CD4-positive, alpha-beta T cell (primary cell): ENCODE measurements around the gene ADAM22. TPM values are rescaled to one million over a fixed set of nuclear protein-coding genes. Genes with fewer than 3 reads are reported as not detected.

Experiments
- ATAC-seq: fragments of 200-7000 bp; cut with Tn5 transposase; one replicate; pipeline ENCODE4 v1.10.0; 2022; ENCODE audit warnings: mild to moderate bottlenecking; ENCODE audit not compliant: poor library complexity
- CTCF ChIA-PET: fragments of 350-600 bp; sonication (Branson Sonifier 250); formaldehyde crosslinking; loops from one replicate; lab custom pipeline; 2021; ENCODE audit warnings: antibody characterized with exemption, inconsistent platforms; lab: Charles Lee
- POLR2A ChIA-PET: fragments of 350-600 bp; sonication (Branson Sonifier 250); formaldehyde crosslinking; loops from one replicate; lab custom pipeline; 2021; ENCODE audit warnings: antibody characterized with exemption, inconsistent platforms; lab: Charles Lee
- DNase-seq, 14 experiments: peaks; one replicate each; pipeline ENCODE4 v3.0.0-alpha.2; 2013 to 2020; ENCODE audit warnings: mixed read lengths in 2 of 14
- H3K27ac ChIP-seq, 2 donors: one replicate each; pipeline versions ENCODE4 v1.5.1 to v1.7.0; 2013; ENCODE audit warnings: low read length in 2 of 2, low read depth in 1 of 2, mild to moderate bottlenecking in 1 of 2
- H3K27me3 ChIP-seq, 2 experiments: 1 replicate in 1 of 2; 2 replicates in 1 of 2; pipeline versions ENCODE4 v1.6.1 to v1.7.0; 2013; ENCODE audit warnings: low read length in 2 of 2, control low read depth in 1 of 2, mild to moderate bottlenecking in 1 of 2, moderate library complexity in 1 of 2; ENCODE audit not compliant: insufficient read depth in 2 of 2, control insufficient read depth in 1 of 2
- H3K36me3 ChIP-seq: one replicate; pipeline ENCODE4 v1.6.1; 2013; ENCODE audit warnings: low read length, control low read depth; ENCODE audit not compliant: insufficient read depth
- H3K4me1 ChIP-seq: one replicate; pipeline ENCODE4 v1.6.1; 2013; ENCODE audit warnings: low read length, control low read depth; ENCODE audit not compliant: insufficient read depth
- H3K4me3 ChIP-seq: one replicate; pipeline ENCODE4 v1.5.1; 2013; ENCODE audit warnings: mild to moderate bottlenecking, low read length, moderate library complexity
- H3K9me3 ChIP-seq, 2 experiments: 1 replicate in 1 of 2; 2 replicates in 1 of 2; pipeline versions ENCODE4 v1.6.1 to v1.7.0; 2013; ENCODE audit warnings: low read length in 2 of 2, mild to moderate bottlenecking in 2 of 2, control low read depth in 1 of 2, moderate library complexity in 1 of 2; ENCODE audit not compliant: control insufficient read depth in 1 of 2, insufficient read depth in 1 of 2
- H3K27ac Mint-ChIP-seq: one replicate; pipeline ENCODE4 v1.8.0; 2020; ENCODE audit warnings: mixed read lengths
- H3K27me3 Mint-ChIP-seq: one replicate; pipeline ENCODE4 v1.8.0; 2021; ENCODE audit warnings: mixed read lengths
- H3K36me3 Mint-ChIP-seq: one replicate; pipeline ENCODE4 v1.8.0; 2021; ENCODE audit warnings: low read depth, mixed read lengths
- H3K4me1 Mint-ChIP-seq: one replicate; pipeline ENCODE4 v1.8.0; 2021; ENCODE audit warnings: low read depth, mixed read lengths
- H3K4me3 Mint-ChIP-seq: one replicate; pipeline ENCODE4 v1.8.0; 2020; ENCODE audit warnings: mild to moderate bottlenecking, mixed read lengths
- H3K9me3 Mint-ChIP-seq: one replicate; pipeline ENCODE4 v1.8.0; 2020; ENCODE audit warnings: mixed read lengths
- CTCF ChIP-seq: fragments of 200-600 bp; IDR thresholded peaks from one replicate; pipeline ENCODE4 v1.8.0; 2022; ENCODE audit warnings: antibody characterized with exemption, mild to moderate bottlenecking
- intact Hi-C, 2 experiments: fragments of 100-400 bp; cut with DNase I in 1 of 2; cut with micrococcal nuclease in 1 of 2; formaldehyde crosslinking; loops; one replicate each; pipeline versions ENCODE4 v1.15.1 to v1.9.0; 2023 to 2025; cut with DNase I, micrococcal nuclease
- total RNA-seq, 174 experiments: library from RNA in 2 of 174; stranded (reverse) in 2 of 174; gene quantifications; one replicate each; pipeline ENCODE4 v1.2.3 and lab custom pipeline; 2021 to 2026

Gene ADAM22
- total RNA-seq, 2 experiments from 2014 or later = 0.60 to 0.64 TPM

GRCh38 chr7:87959336-87959735 lies 25.3 kb downstream of the ADAM22 start:
- ChIA-PET CTCF (no interaction called here), POLR2A (no interaction called here)
- DNase-seq (no peak), ATAC-seq (no peak)
- H3K4me1 Mint-ChIP-seq = no peaks in the 10 kb centered on the region
- TF ChIP-seq CTCF = no peak
- Histone ChIP-seq H3K36me3 (no peaks in the 10 kb centered on the region), H3K4me3 (no peak overlapping the region), H3K27ac (no peak overlapping the region), H3K4me1 (no peaks in the 10 kb centered on the region), H3K27me3 (no peaks in the 10 kb centered on the region), H3K9me3 (no peaks in the 10 kb centered on the region)
- H3K36me3 Mint-ChIP-seq = no peaks in the 10 kb centered on the region
- no peaks in the 10 kb centered on the region for H3K27me3 Mint-ChIP-seq
- no peak overlapping the region for H3K4me3 Mint-ChIP-seq
- intact Hi-C loops = no loop called here
- H3K9me3 Mint-ChIP-seq = no peaks in the 10 kb centered on the region
- H3K27ac Mint-ChIP-seq = no peak overlapping the region

- no peak for TF ChIP-seq CTCF
- Mint-ChIP-seq H3K4me3 (no peak overlapping the region), H3K27me3 (no peaks in the 10 kb centered on the region), H3K36me3 (no peaks in the 10 kb centered on the region), H3K4me1 (no peaks in the 10 kb centered on the region), H3K27ac (no peak overlapping the region), H3K9me3 (no peaks in the 10 kb centered on the region)
- H3K27me3 ChIP-seq = no peaks in the 10 kb centered on the region
- H3K36me3 ChIP-seq = no peaks in the 10 kb centered on the region
- CTCF ChIA-PET = no interaction called here
- DNase-seq (no peak), ATAC-seq (no peak)
- intact Hi-C loops = no loop called here
- H3K9me3 ChIP-seq = no peaks in the 10 kb centered on the region
- POLR2A ChIA-PET = interaction anchor here (1.0 kb wide), 1 partner anchor 26 kb away, joined by 4 read pairs; no protein-coding TSS in a partner anchor
- H3K27ac ChIP-seq = no peak overlapping the region
- no peaks in the 10 kb centered on the region for H3K4me1 ChIP-seq
- H3K4me3 ChIP-seq = no peak overlapping the region
These were observed 26.2 kb downstream of the ADAM22 start for GRCh38 chr7:87960239-87960638.

- H3K4me1 Mint-ChIP-seq = no peaks in the 10 kb centered on the region
- Histone ChIP-seq H3K36me3 (no peaks in the 10 kb centered on the region), H3K9me3 (no peaks in the 10 kb centered on the region), H3K27ac (no peak overlapping the region), H3K4me1 (no peaks in the 10 kb centered on the region), H3K4me3 (no peak overlapping the region), H3K27me3 (no peaks in the 10 kb centered on the region)
- no peaks in the 10 kb centered on the region for H3K9me3 Mint-ChIP-seq
- no peak overlapping the region for H3K4me3 Mint-ChIP-seq
- no peaks in the 10 kb centered on the region for H3K36me3 Mint-ChIP-seq
- H3K27ac Mint-ChIP-seq = no peak overlapping the region
- CTCF ChIA-PET = no interaction called here
- no peak for TF ChIP-seq CTCF
- no peaks in the 10 kb centered on the region for H3K27me3 Mint-ChIP-seq
- no peak for ATAC-seq
- intact Hi-C loops = no loop called here
- POLR2A ChIA-PET = no interaction called here
- DNase-seq = no peak
These were observed 27.7 kb downstream of the ADAM22 start for GRCh38 chr7:87961754-87962153.
